HG03378 (cell line): ENCODE data around the gene LLGL2.

ENCODE experiments used
- ATAC-seq: cut with Tn5 transposase; IDR thresholded peaks from one replicate; pipeline ENCODE4 v1.9.1; 2021; ENCODE audit warnings: mild to moderate bottlenecking, moderate library complexity; ENCODE audit not compliant: unreplicated experiment

LLGL2 gene

GRCh38 chr17:75611851-75612429 lies 86.4 kb downstream of the LLGL2 start:
- ATAC-seq: no peak

DNA sequence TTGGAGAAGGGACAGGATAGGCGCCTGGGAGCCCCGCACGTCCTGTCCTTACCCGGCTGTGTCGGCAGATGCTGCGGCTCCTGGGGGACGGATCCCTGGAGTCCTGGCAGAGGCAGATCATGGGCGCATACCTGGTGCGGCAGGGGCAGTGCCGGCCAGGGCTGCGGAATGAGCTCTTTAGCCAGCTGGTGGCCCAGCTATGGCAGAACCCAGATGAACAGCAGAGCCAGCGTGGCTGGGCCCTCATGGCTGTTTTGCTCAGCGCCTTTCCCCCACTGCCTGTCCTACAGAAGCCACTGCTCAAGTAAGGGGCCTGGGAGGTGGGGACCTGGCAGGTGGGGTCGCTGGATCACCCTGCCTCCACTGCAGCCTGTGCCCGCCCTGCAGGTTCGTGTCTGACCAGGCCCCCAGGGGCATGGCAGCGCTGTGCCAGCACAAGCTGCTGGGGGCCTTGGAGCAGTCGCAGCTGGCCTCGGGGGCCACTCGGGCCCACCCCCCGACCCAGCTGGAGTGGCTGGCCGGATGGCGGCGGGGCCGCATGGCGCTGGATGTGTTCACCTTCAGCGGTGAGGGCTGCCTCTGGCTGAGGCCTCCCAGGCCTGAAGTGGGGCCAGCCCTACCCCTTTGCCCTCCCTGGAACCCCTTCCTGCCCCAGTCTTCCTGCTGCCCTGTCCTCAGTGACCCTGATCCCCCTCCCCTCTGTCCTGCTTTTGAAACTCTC lies 87.6 kb downstream of the LLGL2 start:
- no peak for ATAC-seq

DNA sequence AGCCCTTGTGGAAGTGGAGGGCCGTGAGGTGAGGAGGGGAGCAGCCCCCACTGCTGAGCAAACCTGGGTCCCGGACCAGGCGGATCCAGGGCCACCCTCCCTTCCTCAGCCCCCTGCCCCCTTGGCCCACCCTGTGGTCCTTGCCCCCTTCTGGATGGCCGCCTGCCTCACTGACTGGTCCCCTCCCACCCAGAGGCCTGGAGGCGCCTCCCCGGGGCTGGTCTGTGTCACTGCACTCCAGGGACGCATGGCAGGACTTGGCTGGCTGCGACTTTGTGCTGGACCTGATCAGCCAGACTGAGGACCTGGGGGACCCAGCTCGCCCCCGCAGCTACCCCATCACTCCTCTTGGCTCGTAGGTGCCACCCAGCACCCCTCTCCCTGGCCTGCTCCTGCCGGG lies 88.5 kb downstream of the LLGL2 start:
- ATAC-seq: no peak

- no peak for ATAC-seq
Observed at GRCh38 chr17:75614556-75615270, 89.2 kb downstream of the LLGL2 start.

DNA sequence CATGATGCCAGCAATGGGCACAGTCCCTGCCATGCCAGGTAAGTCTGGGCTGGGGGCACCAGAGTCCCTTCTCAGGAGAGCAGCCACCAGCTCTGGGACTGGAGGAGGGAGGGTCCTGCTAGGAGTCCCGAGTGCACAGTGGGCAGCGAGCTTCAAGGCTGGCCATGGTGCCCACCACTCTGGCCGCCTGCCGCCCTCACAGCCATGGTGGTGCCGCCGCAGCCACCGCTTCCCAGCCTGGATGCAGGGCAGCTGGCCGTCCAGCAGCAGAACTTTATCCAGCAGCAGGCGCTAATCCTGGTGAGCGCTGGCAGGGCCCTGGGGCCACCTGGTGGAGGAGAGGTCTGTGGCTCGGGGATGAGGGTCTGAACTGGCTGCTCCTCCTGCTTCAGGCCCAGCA lies 89.8 kb downstream of the LLGL2 start:
- no peak for ATAC-seq

DNA sequence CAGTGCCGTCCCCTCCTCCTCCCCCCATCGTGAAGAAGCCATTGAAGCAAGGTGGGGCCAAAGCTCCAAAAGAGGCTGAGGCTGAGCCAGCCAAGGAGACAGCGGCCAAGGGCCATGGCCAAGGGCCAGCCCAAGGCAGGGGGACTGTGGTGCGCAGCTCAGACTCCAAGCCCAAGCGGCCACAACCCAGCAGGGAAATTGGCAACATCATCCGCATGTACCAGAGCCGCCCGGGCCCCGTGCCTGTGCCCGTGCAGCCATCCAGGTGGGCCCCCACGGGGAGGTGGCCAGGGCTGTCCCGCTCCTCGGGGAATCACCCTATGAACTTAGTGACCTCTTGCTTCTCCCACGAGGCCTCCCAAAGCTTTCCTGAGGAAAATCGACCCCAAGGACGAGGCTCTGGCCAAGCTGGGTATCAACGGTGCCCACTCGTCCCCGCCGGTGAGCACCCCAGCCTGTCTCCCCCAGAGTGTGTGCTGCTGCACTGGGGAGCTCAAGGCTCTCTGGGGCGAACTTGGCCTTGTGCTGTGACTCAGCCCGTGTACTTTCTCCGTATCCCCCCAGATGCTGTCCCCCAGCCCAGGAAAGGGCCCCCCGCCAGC lies 91.1 kb downstream of the LLGL2 start:
- no peak for ATAC-seq

- ATAC-seq: no peak
Observed at GRCh38 chr17:75617218-75617617, 91.7 kb downstream of the LLGL2 start.

DNA sequence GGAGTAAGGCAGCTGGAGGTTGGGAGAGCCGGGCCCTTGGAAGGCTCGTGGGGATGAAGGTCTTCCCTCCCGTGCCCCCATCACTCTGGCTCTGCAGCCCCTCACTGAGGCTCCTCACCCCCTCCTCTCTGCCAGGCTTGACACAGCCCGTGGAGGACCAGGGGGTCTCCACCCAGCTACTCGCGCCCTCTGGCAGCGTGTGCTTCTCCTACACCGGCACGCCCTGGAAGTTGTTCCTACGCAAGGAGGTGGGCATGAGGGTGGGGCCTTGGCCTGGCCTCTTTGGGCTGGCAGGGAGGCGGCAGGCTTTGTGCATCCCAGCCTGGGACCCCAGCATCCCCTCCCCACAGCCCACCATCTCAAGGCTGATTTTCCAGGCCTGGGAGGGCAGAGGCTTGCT lies 92.2 kb downstream of the LLGL2 start:
- ATAC-seq: no peak

DNA sequence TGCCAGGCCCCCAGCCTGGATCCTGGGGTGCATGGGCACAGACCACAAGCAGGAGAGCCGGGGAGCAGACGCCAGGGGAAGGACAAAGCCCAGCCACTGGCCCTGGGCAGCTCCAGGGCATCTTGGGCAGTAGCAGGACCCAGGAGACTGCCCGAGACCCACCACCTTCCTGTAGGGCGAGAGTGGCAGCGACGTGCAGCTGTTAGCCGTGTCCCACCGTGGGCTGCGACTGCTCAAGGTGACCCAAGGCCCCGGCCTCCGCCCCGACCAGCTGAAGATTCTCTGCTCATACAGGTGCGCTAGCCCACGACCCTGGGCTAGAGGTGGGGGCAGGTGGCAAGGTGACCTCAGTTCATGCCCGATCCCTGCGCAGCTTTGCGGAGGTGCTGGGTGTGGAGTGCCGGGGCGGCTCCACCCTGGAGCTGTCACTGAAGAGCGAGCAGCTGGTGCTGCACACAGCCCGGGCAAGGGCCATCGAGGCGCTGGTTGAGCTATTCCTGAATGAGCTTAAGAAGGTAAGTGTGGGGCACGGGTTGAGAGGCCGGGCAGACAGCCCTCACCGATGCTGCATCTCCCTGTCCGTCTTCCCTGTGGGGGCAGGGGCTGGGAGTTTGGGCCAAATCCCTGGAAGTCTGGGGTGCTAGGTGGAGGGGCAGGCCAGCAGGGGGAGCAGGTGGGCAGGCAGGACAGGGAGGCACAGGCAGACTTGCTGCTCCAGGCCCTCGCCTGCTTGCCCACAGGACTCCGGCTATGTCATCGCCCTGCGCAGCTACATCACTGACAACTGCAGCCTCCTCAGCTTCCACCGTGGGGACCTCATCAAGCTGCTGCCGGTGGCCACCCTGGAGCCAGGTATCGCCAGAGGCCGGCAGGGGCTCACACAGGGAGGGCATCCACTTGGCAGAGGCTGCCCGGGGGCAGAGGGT lies 94.3 kb downstream of the LLGL2 start:
- no peak for ATAC-seq

DNA sequence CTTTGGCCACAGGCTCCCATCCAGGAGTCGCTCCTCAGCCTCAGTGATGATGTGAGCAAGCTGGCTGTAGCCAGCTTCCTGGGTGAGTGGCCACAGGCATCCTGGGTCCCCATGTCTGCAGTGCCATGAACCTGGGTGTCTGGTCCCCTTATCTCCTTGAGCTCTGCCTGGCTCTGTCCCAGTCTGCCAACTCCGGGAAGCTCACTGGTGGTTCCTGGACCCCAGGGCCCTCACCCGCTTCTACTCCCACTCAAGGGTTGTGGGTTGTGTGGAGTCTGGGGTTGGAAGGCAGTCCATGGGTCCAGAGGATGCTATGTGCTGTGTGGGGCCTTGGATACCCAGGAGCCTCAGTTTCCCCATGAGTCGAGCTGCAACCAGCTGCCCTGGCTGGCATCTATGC lies 96.0 kb downstream of the LLGL2 start:
- no peak for ATAC-seq

- ATAC-seq: no peak
Observed at GRCh38 chr17:75622076-75622475, 96.6 kb downstream of the LLGL2 start.

GRCh38 chr17:75622771-75623273 lies 97.3 kb downstream of the LLGL2 start:
- no peak for ATAC-seq

GRCh38 chr17:75623386-75623785 lies 97.9 kb downstream of the LLGL2 start:
- ATAC-seq: no peak

DNA sequence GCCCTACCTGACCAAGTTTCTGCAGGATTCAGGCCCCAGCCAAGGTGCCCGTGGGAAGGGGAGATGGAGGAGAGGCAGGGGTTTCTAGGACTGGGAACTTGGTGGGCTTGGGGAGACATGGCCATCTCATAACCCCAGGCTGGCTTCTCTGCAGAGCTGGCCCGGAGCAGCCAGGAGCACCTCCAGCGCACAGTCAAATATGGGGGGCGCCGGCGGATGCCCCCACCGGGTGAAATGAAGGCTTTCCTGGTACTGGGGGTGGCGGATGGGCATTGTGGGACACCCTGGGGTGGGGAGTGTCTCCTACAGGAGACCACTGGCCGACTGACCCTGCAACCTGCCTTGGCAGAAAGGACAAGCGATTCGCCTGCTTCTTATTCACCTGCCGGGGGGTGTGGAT lies 98.5 kb downstream of the LLGL2 start:
- ATAC-seq: no peak
